PC-3 (cell line): ENCODE results near the gene SAMD14. TPM values are rescaled to one million over a fixed set of nuclear protein-coding genes. Genes with fewer than 3 reads are reported as not detected.

Experiments used
- ATAC-seq: fragments of 200-7000 bp; cut with Tn5 transposase; 2 replicates; pipeline ENCODE4 v1.9.1; 2020; ENCODE audit warnings: mild to moderate bottlenecking, moderate library complexity
- BruUV-seq: library from RNA; stranded (reverse); fragments of 400-500 nt; replicated peaks from 2 replicates; lab custom pipeline; 2021; lab: Mats Ljungman, UMichigan
- CTCF ChIA-PET: fragments of 300-600 bp; sonication (Branson Sonifier 250); formaldehyde crosslinking; loops from one replicate; lab custom pipeline; 2022; ENCODE audit warnings: antibody characterized with exemption; lab: Charles Lee
- POLR2A ChIA-PET: fragments of 300-600 bp; sonication (Branson Sonifier 250); formaldehyde crosslinking; loops from one replicate; lab custom pipeline; 2022; ENCODE audit warnings: antibody characterized with exemption; ENCODE audit not compliant: unreplicated experiment; lab: Charles Lee
- DNase-seq: peaks from one replicate; pipeline ENCODE4 v3.0.0-alpha.2; 2015
- H2AFZ ChIP-seq: fragments of 300-600 bp; sonication (generic); 2 replicates; pipeline ENCODE4 v1.6.0; 2016; ENCODE audit warnings: antibody characterized with exemption, low read length
- H3F3A ChIP-seq: fragments of 300-600 bp; sonication (generic); one replicate; pipeline ENCODE4 v1.6.0; 2017; ENCODE audit warnings: antibody characterized with exemption, low read length, control low read depth, mild to moderate bottlenecking; ENCODE audit not compliant: unreplicated experiment
- H3K27ac ChIP-seq: fragments of 300-600 bp; sonication (generic); 2 replicates; pipeline ENCODE4 v1.5.1; 2016; ENCODE audit warnings: mild to moderate bottlenecking, low read length
- H3K27me3 ChIP-seq: fragments of 300-600 bp; sonication (generic); 2 replicates; pipeline ENCODE4 v1.6.1; 2016; ENCODE audit warnings: low read length, mixed read lengths
- H3K36me3 ChIP-seq: fragments of 300-600 bp; sonication (generic); 2 replicates; pipeline ENCODE4 v1.6.1; 2016; ENCODE audit warnings: low read depth, mixed run types, low read length, mixed read lengths
- H3K4me1 ChIP-seq: fragments of 300-600 bp; sonication (generic); 2 replicates; pipeline ENCODE4 v1.5.1; 2016; ENCODE audit warnings: low read length; ENCODE audit not compliant: insufficient read depth
- H3K4me2 ChIP-seq: fragments of 300-600 bp; sonication (generic); 2 replicates; pipeline ENCODE4 v1.6.0; 2016; ENCODE audit warnings: low read length
- H3K4me3 ChIP-seq: fragments of 300-600 bp; sonication (generic); 2 replicates; pipeline ENCODE4 v1.5.1; 2016; ENCODE audit warnings: mild to moderate bottlenecking, low read length, mixed read lengths
- H3K79me2 ChIP-seq: fragments of 300-600 bp; sonication (generic); 2 replicates; pipeline ENCODE4 v1.6.1; 2017; ENCODE audit warnings: low read length, mixed read lengths
- H3K9ac ChIP-seq: fragments of 300-600 bp; sonication (generic); 2 replicates; pipeline ENCODE4 v1.6.0; 2016; ENCODE audit warnings: mild to moderate bottlenecking, low read length
- H3K9me2 ChIP-seq: fragments of 300-600 bp; sonication (generic); replicated peaks from 2 replicates; pipeline ENCODE4 v1.6.1; 2016; ENCODE audit warnings: mixed run types, low read length, mixed read lengths
- H3K9me3 ChIP-seq: fragments of 300-600 bp; sonication (generic); 2 replicates; pipeline ENCODE4 v1.6.1; 2016; ENCODE audit warnings: low read length, mixed read lengths
- H4K20me1 ChIP-seq: fragments of 300-600 bp; sonication (generic); 2 replicates; pipeline ENCODE4 v1.6.1; 2016; ENCODE audit warnings: low read length, mixed read lengths
- CTCF ChIP-seq: fragments of 300-600 bp; sonication (generic); conservative IDR thresholded peaks from 2 replicates; pipeline ENCODE4 v1.5.1; 2017; ENCODE audit warnings: antibody characterized with exemption, low read depth, mild to moderate bottlenecking, low read length
- EZH2 ChIP-seq: fragments of 300-600 bp; sonication (generic); IDR thresholded peaks from one replicate; pipeline ENCODE4 v1.6.1; 2017; ENCODE audit warnings: antibody characterized with exemption, mild to moderate bottlenecking, low read length; ENCODE audit not compliant: unreplicated experiment
- EZH2phosphoT487 ChIP-seq: fragments of 300-600 bp; sonication (generic); IDR thresholded peaks from 2 replicates; pipeline ENCODE4 v1.6.1; 2018; ENCODE audit warnings: mild to moderate bottlenecking, antibody characterized with exemption, low read length, borderline replicate concordance
- intact Hi-C: fragments of 100-400 bp; cut with micrococcal nuclease; formaldehyde crosslinking; loops from 2 replicates; pipeline ENCODE4 v1.9.0; 2023
- total RNA-seq: library from RNA; depleted of rRNA; stranded (reverse); fragments of >200 nt; gene quantifications from 2 replicates; pipeline ENCODE4 v1.2.3, GENCODE V29; 2014

SAMD14 gene
- total RNA-seq, 1 experiment from 2014 or later: 0.11 TPM

GRCh38 chr17:50153650-50154575 is 24.0 kb upstream of the SAMD14 start:
- no peak overlapping the region for H3K9ac ChIP-seq
- ATAC-seq (no peak), DNase-seq (peak; percentile 55)
- H3F3A ChIP-seq: no peaks in the 10 kb centered on the region
- H3K36me3 ChIP-seq: no peaks in the 10 kb centered on the region
- peaks cover 18% of the 10 kb centered on the region for H3K79me2 ChIP-seq
- POLR2A ChIA-PET: no interaction called here
- TF ChIP-seq CTCF: no peak
- no peak for TF ChIP-seq EZH2phosphoT487
- no peak for TF ChIP-seq EZH2
- H3K9me2 ChIP-seq: no peaks in the 10 kb centered on the region
- no peak overlapping the region for H2AFZ ChIP-seq
- no peak overlapping the region for H3K4me2 ChIP-seq
- no peaks in the 10 kb centered on the region for H4K20me1 ChIP-seq
- H3K27ac ChIP-seq: peak overlapping the region; percentile 45
- no peaks in the 10 kb centered on the region for H3K27me3 ChIP-seq
- intact Hi-C loops: loop anchor here (5.0 kb wide), 1 partner anchor 127 kb away; no protein-coding TSS in a partner anchor
- CTCF ChIA-PET: no interaction called here
- BruUV-seq: no TSS peak
- H3K4me1 ChIP-seq: peaks cover 29% of the 10 kb centered on the region
- no peaks in the 10 kb centered on the region for H3K9me3 ChIP-seq
- H3K4me3 ChIP-seq: no peak overlapping the region

DNA sequence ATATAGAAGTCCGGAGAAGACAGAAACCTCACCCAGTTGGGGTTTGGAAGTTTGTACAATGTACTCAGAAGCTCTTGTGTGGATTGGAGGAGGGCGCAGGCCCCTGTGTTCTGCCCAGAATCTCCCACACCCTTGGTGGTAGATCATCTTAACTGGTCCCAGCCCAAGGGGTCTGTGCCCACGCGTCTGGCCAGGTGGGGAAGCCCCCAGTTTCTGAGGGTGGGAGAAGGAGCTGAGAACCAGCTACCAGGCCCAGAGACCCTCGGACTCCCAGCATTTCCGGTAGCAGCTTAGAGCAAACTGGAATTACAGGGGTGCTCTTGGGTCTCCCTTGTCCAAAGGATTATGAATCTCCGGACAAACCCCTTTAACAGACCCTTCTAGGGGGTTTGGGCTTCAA is 22.8 kb upstream of the SAMD14 start:
- intact Hi-C loops: loop anchor here (1.0 to 5.0 kb wide), 2 partner anchors 9 to 125 kb away; no protein-coding TSS in a partner anchor
- BruUV-seq: no TSS peak
- no peaks in the 10 kb centered on the region for H3F3A ChIP-seq
- H3K79me2 ChIP-seq: peaks cover 30% of the 10 kb centered on the region
- TF ChIP-seq EZH2 (no peak), EZH2phosphoT487 (no peak), CTCF (no peak)
- DNase-seq (no peak), ATAC-seq (no peak)
- H3K36me3 ChIP-seq: no peaks in the 10 kb centered on the region
- H3K4me1 ChIP-seq: peaks cover 39% of the 10 kb centered on the region
- no peaks in the 10 kb centered on the region for H3K9me2 ChIP-seq
- no peaks in the 10 kb centered on the region for H3K9me3 ChIP-seq
- peak overlapping the region; percentile 93; the same call in 1 of the 2 replicates for H2AFZ ChIP-seq
- H3K27me3 ChIP-seq: no peaks in the 10 kb centered on the region
- POLR2A ChIA-PET: interaction anchor here (0.5 kb wide), 1 partner anchor 572 kb away, joined by 3 read pairs; no protein-coding TSS in a partner anchor
- H4K20me1 ChIP-seq: peaks cover 10% of the 10 kb centered on the region; the same call in 1 of the 2 replicates
- peak overlapping the region; percentile 90; the same call in 1 of the 2 replicates for H3K4me3 ChIP-seq
- H3K4me2 ChIP-seq: peak overlapping the region; percentile 99
- H3K27ac ChIP-seq: peak overlapping the region; percentile 82
- H3K9ac ChIP-seq: peak overlapping the region; percentile 68
- CTCF ChIA-PET: interaction anchor here (1.3 to 1.6 kb wide), 3 partner anchors 8 to 58 kb away, joined by 3 to 11 read pairs (median 7); partner anchors contain the start of gene PDK2
